KG1 (cell line): Measurements from ENCODE around the gene ARID5A.

Source experiments
- DNase-seq: peaks from one replicate; lab custom pipeline; 2025; lab: John Stamatoyannopoulos, UW

Gene ARID5A

DNA sequence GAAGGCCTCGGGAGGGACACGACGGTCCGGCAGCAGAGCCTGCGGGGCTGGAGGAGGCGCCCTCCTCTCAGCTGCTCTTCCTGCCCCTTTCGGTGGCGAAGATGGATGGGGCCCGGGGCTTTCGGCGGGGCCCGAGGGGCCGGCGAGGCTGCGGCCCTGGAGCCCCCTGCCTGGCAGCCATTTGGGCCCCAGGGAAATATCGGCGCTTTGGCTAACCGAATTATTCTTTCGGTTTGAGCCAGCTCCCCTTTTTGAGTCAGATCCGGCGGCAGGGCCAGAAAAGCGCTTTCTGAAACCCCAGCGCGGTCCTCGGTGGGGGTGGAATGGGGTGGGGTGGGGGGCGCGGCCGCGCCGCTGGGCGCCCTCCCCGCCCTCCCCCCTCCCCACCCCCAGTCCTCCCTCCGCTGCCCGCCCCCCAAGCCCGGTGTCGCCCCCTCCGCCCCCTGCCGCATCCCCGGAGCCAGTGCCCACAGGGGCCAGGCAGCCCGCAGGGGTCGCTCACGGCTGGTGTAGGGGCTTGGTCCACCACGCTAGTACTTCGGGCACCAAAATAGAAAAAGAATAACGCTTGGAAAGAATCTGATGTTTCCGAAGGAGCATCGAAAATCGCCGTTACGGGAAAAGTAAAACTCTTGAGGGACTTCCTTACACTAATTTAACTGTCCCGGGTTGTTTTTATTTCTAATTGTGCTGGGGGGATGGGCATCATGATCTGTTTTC, 9.1 kb upstream of the ARID5A start:
- DNase-seq = no peak

DNA sequence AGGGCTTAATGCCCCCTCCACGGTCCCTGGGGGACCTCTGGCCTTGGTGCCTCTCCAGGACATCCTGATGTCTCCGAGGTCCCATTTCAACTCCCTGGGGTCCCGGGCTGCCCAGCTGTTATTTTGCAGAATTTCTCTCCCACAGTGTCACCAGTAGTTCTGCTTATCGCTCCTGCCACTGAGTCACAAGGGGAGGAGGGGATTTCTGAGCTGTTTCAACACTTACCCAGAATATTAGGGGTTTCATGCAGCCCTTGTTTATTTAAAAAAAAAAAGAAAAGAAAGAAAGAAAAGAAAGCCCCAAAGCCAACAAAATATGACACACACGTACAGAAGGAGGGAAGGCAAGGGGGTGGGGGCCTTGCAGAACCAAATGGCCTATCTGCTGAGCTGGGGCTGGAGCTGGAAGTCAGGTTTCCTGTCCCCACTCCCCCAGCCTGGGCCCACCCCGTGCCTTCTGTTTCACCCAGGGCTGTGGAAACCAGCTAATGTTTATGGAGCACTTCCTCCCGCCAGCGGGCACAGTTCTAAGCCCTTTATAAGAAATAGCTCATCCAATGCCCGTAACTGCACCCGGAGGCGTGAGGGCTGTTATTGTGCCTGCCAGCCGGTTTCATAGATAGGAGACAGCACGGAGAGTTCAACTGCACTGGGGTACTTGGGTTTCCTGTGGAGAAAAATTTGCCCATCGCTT, 8.4 kb upstream of the ARID5A start:
- DNase-seq = peak; percentile 35

DNA sequence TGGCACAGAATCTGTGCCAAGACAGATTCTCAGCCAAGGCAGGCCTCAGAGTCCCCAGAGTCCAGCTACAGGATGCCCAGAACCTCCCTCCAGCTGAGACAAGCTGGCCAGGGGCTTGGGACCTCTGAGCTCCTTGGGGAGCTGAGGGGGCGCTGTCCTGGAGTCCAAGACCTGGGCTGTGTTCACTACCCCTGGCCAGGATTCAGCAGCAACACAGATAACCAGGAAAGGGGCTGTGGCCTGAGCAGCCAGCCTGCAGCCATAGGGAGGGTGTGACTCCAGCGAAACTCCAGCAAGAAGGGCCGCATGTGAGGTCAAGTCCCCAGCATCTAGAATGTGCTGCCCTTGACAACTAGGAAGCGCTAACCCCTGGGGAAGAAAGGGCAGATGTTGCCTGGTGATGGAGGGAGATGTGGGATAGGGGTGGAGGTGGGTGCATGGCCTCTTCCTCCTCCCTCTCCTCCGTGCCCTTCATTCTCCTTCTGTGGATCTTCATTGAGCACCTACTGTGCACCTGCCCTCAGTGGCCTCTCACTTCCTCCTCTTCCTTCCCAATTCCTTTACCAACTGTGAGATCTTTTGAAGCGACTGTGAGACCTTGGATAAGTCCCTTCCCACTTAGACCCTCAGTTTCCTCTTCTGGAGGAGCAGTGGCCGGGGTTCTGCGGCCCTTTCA, 7.7 kb upstream of the ARID5A start:
- no peak for DNase-seq

DNA sequence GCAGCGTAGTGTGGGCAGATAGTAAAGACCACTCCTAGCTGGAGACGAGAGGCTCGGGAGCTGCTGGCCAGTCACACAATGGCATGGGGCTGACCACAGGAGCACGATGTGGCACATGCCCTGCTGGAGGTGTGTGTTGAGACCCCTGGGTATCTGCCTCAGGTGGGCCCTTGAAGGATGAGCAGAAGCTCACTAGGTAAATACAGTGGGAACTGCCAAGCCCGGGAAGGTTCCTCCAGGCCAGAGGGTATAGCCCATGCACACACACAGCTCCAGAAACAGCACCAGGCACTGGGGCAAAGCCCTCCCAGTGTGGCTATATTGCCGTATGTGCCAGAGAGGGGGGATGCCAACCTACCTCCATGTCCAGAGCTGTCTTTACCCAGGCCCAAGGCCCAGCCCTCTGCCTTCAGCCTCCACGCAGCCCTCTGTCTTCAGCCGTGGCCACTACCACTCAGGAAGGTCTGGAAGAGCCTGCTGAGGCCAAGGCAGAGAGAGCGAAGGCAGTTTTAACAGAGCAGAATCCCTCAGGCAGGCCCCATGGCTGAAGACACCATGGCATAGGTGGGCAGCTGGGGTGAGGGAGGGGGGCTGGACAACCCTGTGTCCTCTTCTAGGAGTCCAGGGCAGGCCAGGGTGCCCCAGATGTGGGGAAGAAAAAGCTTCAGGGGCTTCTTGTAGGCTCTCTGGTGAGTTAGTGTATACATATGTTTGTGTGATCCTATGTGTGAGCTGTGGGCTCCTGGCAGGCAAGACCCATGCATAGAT, 7.0 kb upstream of the ARID5A start:
- DNase-seq = no peak

DNA sequence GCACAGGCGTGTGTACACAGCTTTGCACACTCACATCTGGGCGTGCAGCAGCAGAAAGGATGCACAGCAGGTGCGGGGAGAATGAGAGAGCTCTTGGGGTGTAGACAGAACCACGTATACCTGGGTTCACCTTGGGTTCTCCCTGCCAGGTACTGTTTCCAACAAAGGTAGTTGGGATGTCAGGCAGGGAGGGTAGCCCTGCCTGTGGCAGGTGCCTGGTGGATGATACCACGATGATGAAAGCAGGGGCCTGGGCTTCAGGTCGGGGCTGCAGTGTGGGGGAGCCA, 6.5 kb upstream of the ARID5A start:
- DNase-seq = no peak

DNA sequence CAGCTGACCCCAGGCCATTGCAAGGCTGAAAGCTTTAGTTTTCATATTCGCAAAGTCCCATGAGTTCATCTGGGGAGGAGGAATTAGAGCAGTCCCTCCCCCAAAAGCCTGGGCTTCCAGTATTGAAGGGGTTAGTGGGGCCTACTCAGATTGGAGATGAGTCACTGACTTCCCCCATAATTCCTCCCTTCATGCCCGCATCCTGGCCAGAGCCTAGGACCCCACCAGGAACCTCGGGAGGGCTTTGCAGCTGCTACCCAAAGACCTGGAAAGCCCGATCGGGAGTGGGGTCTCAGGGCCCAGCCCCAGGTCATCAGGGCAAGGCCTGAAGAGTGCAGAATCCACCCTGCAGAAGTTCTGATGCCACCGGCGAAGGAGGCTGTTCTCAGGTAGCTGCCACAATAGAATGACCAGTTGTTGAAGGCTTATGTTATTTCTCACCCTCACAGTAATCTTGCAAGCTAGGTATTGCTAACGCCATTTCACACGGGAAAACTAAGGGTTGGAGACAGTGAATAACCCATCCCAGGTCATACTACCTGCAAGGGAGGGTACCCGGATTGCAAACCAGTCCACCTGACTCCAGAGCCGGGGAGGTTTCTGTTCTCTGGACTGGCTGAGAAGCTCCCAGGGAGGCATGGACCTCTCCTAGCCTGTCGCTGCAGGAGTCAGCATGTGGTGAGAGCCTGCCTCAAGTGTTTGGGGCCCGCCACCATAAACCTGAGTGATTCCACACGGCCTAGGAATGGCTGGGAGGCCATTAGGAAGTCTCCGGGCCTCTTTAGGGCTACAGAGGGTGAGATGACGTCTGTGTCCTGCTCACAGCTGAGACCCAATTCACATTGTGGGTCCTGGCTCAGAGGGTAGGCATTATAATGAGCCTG, 5.8 kb upstream of the ARID5A start:
- no peak for DNase-seq

DNA sequence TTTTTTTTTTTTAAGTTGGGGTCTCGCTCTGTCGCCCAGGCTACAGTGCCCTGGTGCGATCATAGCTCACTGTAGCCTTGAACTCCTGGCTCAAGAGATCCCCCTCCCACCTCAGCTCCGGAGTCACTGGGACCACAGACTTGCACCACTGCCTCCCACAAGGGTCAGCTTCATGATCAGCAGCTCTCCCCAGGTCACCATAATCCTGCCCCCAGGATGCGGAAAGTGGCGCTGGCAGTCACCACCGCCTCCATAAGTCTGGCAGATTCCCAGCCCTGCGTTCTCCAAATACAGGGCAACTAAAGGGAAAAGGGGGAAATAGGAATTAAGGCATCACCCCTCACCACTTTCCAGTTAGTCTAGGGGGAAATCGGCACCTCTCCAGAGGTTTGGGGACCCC, 5.2 kb upstream of the ARID5A start:
- no peak for DNase-seq

DNA sequence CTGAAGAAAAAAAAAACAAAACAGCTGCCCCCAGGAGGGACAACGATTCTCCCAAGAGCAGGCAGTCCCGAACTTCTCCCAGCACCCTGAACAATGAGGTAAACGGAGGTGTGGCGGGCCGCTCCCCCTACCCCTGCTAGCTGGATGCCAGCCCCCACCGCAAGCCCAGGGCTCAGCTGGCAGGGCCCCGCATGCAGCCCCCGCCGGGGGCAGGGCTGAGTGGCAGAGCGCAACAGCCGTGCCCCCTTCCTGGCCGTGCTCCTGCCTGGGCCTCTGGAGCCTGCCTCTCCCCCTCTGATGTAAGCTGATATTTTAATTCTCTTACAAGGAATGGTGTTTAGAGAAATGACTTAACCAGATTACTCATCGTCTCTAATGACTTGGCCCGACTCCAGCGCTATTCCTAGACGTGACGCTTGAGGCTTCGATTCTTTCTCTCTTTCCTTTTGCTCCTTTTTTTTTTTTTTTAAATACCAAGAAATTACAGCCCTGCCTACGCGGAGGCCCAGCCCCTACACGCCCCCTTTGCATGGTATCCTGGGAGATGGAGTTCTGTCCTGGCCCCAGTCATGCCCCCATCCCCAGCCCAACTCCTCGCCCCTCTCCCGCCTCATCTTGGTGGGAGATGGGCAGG, 4.6 kb upstream of the ARID5A start:
- DNase-seq = peak; percentile 87

DNA sequence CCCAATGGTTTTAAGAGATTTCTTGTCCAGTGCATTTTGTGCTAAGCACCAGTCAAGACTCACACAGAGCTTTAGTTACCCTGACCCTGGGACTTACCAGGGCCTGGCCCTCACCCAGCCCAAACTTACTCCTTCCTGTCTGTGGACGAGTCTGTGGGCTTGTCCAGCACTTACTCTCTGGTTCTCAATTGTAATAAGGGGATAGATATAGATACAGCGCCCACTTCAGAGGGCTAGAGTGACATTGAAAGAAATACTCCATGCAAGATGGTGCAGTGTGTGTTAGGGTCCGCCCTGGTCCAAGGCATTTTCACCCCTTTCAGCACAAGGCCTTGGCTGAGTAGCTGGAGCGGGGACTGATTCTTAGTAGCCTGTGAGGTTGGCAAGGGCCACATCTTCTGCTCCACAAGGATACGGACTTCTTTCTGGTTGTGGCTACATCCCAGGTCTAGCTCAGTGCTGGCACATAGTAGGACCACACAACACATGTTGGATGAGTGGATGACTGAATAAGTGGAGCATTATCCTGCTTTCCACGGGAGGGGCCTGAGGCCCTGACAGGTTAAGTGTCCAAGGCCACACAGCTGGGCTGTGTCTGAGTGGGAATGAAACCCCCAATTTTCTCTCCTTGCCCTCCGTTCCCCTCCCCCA, 3.8 kb upstream of the ARID5A start:
- no peak for DNase-seq

DNA sequence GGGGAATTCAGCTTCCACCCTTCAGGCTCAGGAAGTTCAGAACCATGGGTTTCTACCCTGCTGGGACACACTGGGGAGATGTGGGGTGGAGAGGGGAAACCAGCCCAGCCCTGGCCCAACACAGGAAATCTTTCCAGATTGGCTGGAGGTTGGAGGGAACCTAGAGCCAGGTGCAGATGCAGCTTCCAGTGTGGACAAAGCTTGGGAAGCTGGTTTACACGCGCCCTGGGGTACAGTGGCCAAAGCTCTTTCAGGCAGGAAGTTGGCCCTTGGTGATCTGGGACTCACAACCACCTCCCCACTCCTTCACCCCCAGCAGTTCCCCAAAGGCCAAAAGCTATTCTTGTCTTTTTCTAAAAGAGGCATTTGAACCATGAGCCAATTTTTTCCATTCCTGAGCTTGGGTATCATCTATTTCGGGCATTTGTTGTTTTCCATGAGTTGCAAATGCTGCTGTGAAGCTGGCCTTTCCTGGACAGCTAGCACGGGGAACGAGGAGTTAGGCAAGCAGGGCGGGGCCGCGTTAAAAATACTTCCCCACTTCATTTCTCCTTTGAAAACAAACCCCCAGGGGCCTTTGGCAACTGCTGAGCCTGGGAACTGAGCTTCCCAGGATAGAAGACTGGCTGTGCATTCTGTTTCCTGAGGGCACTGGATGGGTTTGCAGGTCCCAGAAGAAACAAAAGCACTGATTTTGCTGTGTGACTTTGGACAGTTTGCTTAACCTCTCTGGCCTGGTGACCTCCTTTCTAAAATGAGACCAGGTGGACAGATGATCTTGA, 3.1 kb upstream of the ARID5A start:
- no peak for DNase-seq

DNA sequence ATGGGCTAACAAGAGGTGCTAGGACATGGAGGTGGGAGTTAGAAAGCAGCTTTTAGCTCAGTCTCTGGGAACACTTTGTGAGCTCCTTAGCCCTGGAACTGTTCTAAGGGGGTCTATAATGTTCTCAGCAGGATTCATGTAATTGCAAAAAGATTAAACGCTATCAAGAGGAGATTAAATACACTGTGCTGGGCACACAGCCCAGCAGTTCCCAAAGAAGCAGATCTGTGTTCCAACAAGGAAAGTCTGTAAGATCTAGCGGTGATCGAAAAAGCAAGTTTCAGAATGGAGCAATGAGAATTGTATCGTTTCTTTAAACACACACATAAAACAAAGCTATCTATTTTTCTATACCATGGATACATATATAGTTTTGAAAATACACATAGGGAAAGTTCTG, 2.4 kb upstream of the ARID5A start:
- DNase-seq = no peak

DNA sequence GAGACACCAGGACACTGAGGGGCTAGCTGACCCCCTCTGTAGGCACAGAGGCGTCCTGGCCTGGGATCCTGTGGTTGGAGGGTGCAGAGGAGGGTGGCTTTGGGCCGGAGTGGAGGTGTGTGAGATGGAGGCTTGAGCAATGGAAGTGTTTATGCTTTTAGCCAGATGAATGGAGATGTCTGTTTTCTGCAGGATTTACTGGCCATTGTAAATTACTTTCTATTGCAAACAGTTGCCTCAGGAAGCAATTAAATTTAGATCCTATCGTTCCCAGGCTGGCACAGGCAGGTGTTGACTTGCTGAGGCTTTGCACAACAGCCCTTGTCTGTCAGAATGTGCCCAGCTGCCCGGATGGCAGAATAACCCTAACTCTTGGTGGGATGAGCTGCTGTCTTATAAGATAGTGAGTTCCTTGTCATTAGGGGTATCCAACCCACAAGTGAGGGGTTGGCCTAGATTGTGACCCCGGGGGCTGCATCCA, 1.8 kb upstream of the ARID5A start:
- DNase-seq = no peak

DNA sequence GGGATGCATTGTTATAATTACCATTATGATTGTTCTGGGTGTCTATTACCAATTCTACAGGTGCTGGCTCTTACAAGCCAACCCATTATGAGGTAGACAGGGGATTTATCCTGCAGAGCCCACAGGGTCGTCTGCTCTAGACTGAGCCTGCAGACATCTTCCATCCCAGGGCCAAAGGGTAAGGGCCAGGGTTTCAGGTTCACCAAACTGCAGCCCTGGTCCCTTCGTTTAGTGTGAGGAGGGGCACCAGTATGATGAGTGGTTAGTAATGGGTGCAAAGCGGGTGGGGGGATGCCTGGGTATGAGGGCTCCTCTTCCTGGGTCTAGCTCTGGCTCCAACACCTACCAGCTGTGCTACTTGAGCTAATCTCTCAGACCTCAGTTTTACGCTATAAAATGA, 1.2 kb upstream of the ARID5A start:
- DNase-seq = no peak

DNA sequence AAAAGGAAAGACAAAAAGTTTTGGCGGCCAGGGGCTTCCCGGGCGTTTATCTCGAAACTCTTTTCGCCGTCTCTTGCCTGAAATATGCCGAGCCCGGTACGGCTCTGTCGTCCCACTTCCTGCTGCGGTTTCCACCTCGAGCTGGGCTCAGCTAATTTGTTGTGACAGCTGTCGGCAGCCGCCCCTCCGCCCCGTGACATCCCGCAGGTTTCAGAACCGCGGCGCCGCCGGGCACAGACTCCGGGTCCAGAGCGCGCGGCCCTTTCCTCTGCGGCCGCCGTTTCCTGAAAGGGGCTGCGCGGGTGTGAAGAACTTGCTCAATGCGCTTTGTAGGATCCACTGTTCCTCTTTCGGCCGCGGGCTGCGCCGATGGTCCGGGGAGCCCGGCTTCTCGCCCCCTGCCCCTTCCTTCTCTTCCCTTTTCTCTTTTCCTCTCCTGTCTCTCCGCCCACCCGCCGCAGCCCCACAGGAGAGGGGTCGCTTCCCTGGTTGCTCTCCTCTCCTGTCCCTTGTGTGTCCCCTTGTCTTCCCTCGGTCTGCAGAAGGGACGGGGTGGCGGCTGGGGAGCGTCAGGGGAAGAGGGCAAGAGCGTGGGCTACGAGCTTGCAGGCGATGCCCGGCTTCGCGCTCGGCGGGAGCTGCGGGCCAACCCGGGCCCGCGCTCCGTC, 648 bp downstream of the ARID5A start:
- peak; percentile 77 for DNase-seq

DNA sequence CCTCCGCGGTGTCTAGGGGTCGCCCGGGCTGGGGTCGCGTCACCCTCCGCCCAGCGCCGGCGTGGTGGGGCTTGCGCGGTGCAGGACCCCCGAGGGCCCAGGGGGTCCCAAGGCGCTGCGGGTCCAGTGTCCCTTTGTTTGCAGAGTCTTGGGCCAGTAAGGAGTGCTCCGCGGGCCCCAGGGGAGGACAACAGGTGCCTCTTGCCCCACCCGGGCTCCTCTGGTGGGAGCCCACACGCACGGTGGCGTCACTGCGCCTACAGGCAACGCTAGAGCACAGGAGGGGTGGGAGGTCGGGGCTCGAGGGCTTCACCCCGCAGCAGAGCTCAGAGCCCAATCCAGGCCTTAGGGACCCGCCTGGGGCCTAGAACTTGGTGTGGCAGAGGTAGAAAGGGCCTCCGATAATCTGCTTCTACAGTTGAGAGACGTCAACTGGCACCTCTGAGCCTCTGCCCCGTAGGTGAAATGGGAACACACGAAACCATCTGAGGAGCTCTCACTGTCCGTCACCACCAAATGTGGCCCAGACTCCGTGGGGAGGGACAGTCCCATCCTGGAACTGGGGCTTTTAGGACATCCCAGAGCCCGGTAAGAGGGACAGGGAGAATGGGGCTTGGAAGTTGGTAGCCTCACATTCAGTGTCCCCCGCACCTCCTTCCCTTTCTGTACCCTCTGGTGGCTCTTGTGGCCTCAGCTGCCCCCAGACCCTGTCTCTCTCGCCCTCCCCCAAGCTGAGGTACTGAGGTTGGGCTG, 1.4 kb downstream of the ARID5A start:
- no peak for DNase-seq

DNA sequence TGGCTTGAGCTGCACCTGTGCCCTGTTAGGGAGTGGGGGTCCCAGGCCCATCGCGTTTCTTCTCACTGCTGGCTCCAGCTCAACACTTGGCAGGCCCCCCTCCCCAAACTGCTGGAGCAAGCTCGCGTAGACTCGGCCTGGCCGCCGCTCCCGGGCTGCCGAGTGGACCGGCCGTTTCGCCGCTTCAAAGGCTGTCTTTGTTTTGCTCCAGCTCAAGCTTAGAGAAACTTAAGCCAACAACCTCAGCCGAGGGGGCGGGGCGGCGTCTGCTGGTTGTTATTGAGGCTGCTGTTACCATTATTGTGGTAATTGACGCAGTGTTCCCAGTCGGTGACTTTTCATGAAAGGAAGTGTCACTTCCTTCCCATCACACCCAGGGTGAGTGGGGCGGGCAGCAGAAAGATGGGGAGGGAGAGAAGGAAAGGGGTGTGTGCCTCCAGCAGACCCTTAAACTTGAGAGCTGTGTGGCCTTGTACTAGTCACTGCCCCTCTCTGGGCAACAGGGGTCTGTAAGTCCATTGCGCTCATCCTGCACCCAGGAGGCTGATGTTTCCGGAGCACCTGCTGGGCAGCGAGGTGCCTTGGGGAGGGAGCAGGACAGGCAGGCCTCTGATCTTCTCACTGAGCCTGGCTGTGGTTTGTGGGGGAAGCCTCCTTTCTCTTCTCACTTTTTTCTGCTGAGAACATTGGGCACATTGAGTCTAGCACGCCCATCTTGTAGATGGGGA, 2.1 kb downstream of the ARID5A start:
- peak; percentile 68 for DNase-seq

DNA sequence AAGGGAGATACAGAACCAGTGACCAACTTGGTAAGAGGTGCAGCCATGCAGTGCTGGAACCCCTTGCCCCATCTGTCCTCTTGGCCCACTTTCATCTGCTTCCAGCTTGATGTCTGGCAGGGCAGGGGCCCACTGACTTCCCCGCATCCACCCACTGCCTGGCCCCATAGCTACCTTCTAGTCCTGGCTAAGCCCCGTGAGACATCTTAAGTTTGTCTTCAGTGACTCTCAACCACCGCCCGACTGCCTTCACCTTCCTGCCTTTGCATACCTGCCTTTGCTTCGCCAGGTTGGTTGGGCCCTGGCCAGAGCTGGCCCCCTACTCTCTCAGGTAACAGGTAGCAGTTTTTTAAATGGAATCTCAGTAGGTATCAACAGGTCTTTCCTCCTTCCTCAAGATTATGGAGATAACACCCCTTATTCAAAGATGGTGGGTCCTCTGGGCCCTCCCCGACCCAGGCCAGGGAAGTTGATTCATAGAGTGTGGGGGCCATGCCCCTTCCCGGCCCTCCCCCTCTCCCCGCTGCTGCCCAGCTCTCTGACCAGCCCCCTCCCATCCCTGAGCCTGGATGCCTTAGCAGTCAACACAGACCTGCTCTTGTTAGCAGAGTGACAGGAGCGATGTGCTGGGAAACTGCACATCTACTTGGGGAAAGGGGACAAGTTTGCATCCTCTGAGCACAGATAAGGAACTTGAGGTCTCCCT, 2.8 kb downstream of the ARID5A start:
- no peak for DNase-seq
